CD8-positive, alpha-beta memory T cell (primary cell): ENCODE results near the gene GSK3A. TPM values are rescaled to one million over a fixed set of nuclear protein-coding genes. Genes with fewer than 3 reads are reported as not detected.

ENCODE experiments used
- CTCF ChIA-PET: fragments of 350-600 bp; sonication (Branson Sonifier 250); formaldehyde crosslinking; loops from one replicate; lab custom pipeline; 2021; ENCODE audit warnings: antibody characterized with exemption; lab: Charles Lee
- POLR2A ChIA-PET: fragments of 350-600 bp; sonication (Branson Sonifier 250); formaldehyde crosslinking; loops from one replicate; lab custom pipeline; 2021; ENCODE audit warnings: antibody characterized with exemption; lab: Charles Lee
- DNase-seq, 5 donors: peaks; one replicate each; pipeline versions ENCODE4 v3.0.0 to v3.0.0-alpha.2; 2020 to 2022; ENCODE audit warnings: mixed read lengths in 1 of 5
- H3K27ac ChIP-seq: one replicate; pipeline ENCODE4 v1.7.0; 2013; ENCODE audit warnings: low read depth, mild to moderate bottlenecking, low read length, moderate library complexity
- H3K27me3 ChIP-seq: 2 replicates; pipeline ENCODE4 v1.7.0; 2013; ENCODE audit warnings: low read length, mild to moderate bottlenecking; ENCODE audit not compliant: insufficient read depth, poor library complexity, severe bottlenecking
- H3K36me3 ChIP-seq: 2 replicates; pipeline ENCODE4 v1.7.0; 2013; ENCODE audit warnings: mild to moderate bottlenecking, low read length, moderate library complexity; ENCODE audit not compliant: insufficient read depth
- H3K4me1 ChIP-seq: 2 replicates; pipeline ENCODE4 v1.7.0; 2013; ENCODE audit warnings: mild to moderate bottlenecking, low read length, moderate library complexity; ENCODE audit not compliant: insufficient read depth
- H3K4me3 ChIP-seq: 2 replicates; pipeline ENCODE4 v1.7.0; 2013; ENCODE audit warnings: mild to moderate bottlenecking, low read length
- H3K9me3 ChIP-seq: 2 replicates; pipeline ENCODE4 v1.7.0; 2013; ENCODE audit warnings: mild to moderate bottlenecking, low read length
- H3K27ac Mint-ChIP-seq, 8 donors: one replicate each; pipeline ENCODE4 v1.8.0; 2020 to 2021; ENCODE audit warnings: mixed read lengths in 8 of 8, mild to moderate bottlenecking in 6 of 8, inconsistent platforms in 3 of 8, moderate library complexity in 3 of 8
- H3K27me3 Mint-ChIP-seq, 2 donors: one replicate each; pipeline ENCODE4 v1.8.0; 2020 to 2021; ENCODE audit warnings: mixed read lengths in 2 of 2, mild to moderate bottlenecking in 1 of 2, moderate library complexity in 1 of 2
- H3K36me3 Mint-ChIP-seq, 3 donors: one replicate each; pipeline ENCODE4 v1.8.0; 2020 to 2021; ENCODE audit warnings: mixed read lengths in 3 of 3, inconsistent platforms in 1 of 3, mild to moderate bottlenecking in 1 of 3
- H3K4me1 Mint-ChIP-seq, 3 donors: one replicate each; pipeline ENCODE4 v1.8.0; 2020 to 2021; ENCODE audit warnings: mixed read lengths in 3 of 3, inconsistent platforms in 1 of 3, mild to moderate bottlenecking in 1 of 3
- H3K4me3 Mint-ChIP-seq, 7 donors: one replicate each; pipeline ENCODE4 v1.8.0; 2020 to 2021; ENCODE audit warnings: mixed read lengths in 7 of 7, mild to moderate bottlenecking in 6 of 7, moderate library complexity in 4 of 7, inconsistent platforms in 2 of 7
- H3K9me3 Mint-ChIP-seq, 5 donors: one replicate each; pipeline ENCODE4 v1.8.0; 2020 to 2022; ENCODE audit warnings: mixed read lengths in 5 of 5, mild to moderate bottlenecking in 3 of 5, moderate library complexity in 2 of 5, inconsistent platforms in 1 of 5
- polyA plus RNA-seq: library from polyadenylated mRNA; unstranded; fragments of 300-500 nt; fragmentation: Illumina TruSeq; gene quantifications from one replicate; pipeline ENCODE4 v1.2.3, GENCODE V29; 2021
- total RNA-seq, 2 experiments: library from RNA; stranded (reverse); gene quantifications; one replicate each; pipeline ENCODE4 v1.2.3, GENCODE V29; 2021

The GSK3A gene
- total RNA-seq (10 to 100 TPM; 52.9 to 53.5 TPM), polyA plus RNA-seq (23.8 TPM)

- peaks cover 49 to 65% (median 51%) of the 10 kb centered on the region in 3 donors for H3K4me1 Mint-ChIP-seq
- H3K27ac Mint-ChIP-seq: peak within 1 kb of the TSS; percentile 81 to 97 (median 96)
- DNase-seq: peak; percentile 92 to 98 (median 97)
- peak within 1 kb of the TSS; percentile 81 for H3K4me3 ChIP-seq
- POLR2A ChIA-PET: interaction anchor here (0.7 to 3.9 kb wide), 16 partner anchors 11 to 167 kb away, joined by 3 to 26 read pairs (median 4); partner anchors contain the start of genes CIC, DEDD2, ERF and POU2F2
- H3K36me3 ChIP-seq: peaks cover 5% of the 10 kb centered on the region
- no peaks in the 10 kb centered on the region for H3K9me3 ChIP-seq
- CTCF ChIA-PET: interaction anchor here (0.9 to 8.6 kb wide), 15 partner anchors 8 to 134 kb away, joined by 3 to 72 read pairs (median 4); partner anchors contain the start of genes POU2F2 and ZNF526
- H3K27ac ChIP-seq: peak within 1 kb of the TSS; percentile 80
- H3K36me3 Mint-ChIP-seq: peaks cover 0 to 31% (median 5%) of the 10 kb centered on the region in 3 donors
- peaks cover 43% of the 10 kb centered on the region for H3K4me1 ChIP-seq
- H3K4me3 Mint-ChIP-seq: peak within 1 kb of the TSS; percentile 85 to 99 (median 95)
- H3K27me3 Mint-ChIP-seq: peaks cover 0 to 2% of the 10 kb centered on the region in 2 donors
- H3K9me3 Mint-ChIP-seq: no peaks in the 10 kb centered on the region
- H3K27me3 ChIP-seq: no peaks in the 10 kb centered on the region
These were observed at the start of gene GSK3A for GRCh38 chr19:42242512-42243409. TSS of gene GSK3A (minus strand) at chr19:42242602. CDS start at chr19:42242465, 137 bp downstream.

GRCh38 chr19:42291435-42291810 is 49.0 kb upstream of the GSK3A start:
- POLR2A ChIA-PET: no interaction called here
- H3K4me3 ChIP-seq: no peak overlapping the region
- Mint-ChIP-seq H3K9me3 (no peaks in the 10 kb centered on the region), H3K27me3 (no peaks in the 10 kb centered on the region), H3K27ac (peak overlapping the region in 3 of 8 donors; percentile 64 to 90 (median 77)), H3K4me1 (peaks cover 5 to 13% (median 10%) of the 10 kb centered on the region in 3 donors), H3K36me3 (peaks cover 0 to 79% (median 2%) of the 10 kb centered on the region in 3 donors), H3K4me3 (peak overlapping the region in 1 of 7 donors; percentile 62)
- CTCF ChIA-PET: interaction anchor here (1.1 to 1.2 kb wide), 2 partner anchors 159 to 172 kb away, joined by 4 read pairs; partner anchors contain the start of gene POU2F2
- no peak for DNase-seq
- no peaks in the 10 kb centered on the region for H3K9me3 ChIP-seq
- no peaks in the 10 kb centered on the region for H3K4me1 ChIP-seq
- peaks cover 20% of the 10 kb centered on the region for H3K36me3 ChIP-seq
- H3K27me3 ChIP-seq: no peaks in the 10 kb centered on the region
- no peak overlapping the region for H3K27ac ChIP-seq

- peak; percentile 53 to 78 (median 60) for DNase-seq
- Histone ChIP-seq H3K4me1 (peaks cover 5% of the 10 kb centered on the region), H3K4me3 (no peak overlapping the region), H3K9me3 (no peaks in the 10 kb centered on the region), H3K27ac (no peak overlapping the region), H3K36me3 (peaks cover 20% of the 10 kb centered on the region), H3K27me3 (no peaks in the 10 kb centered on the region)
- Mint-ChIP-seq H3K27ac (peak overlapping the region in 2 of 8 donors; percentile 26 to 77), H3K4me3 (no peak overlapping the region), H3K9me3 (no peaks in the 10 kb centered on the region), H3K27me3 (no peaks in the 10 kb centered on the region), H3K4me1 (peaks cover 5 to 14% (median 6%) of the 10 kb centered on the region in 3 donors), H3K36me3 (peaks cover 0 to 83% (median 2%) of the 10 kb centered on the region in 3 donors)
- POLR2A ChIA-PET: no interaction called here
- CTCF ChIA-PET: interaction anchor here (1.1 to 1.2 kb wide), 2 partner anchors 158 to 171 kb away, joined by 4 read pairs; partner anchors contain the start of gene POU2F2
These were observed 48.4 kb upstream of the GSK3A start for GRCh38 chr19:42290523-42291434.

GRCh38 chr19:42290136-42290522 is 47.7 kb upstream of the GSK3A start:
- Histone ChIP-seq H3K27ac (no peak overlapping the region), H3K36me3 (peaks cover 20% of the 10 kb centered on the region), H3K9me3 (no peaks in the 10 kb centered on the region), H3K27me3 (no peaks in the 10 kb centered on the region), H3K4me1 (peaks cover 12% of the 10 kb centered on the region), H3K4me3 (no peak overlapping the region)
- CTCF ChIA-PET: no interaction called here
- POLR2A ChIA-PET: no interaction called here
- H3K27me3 Mint-ChIP-seq: no peaks in the 10 kb centered on the region
- H3K9me3 Mint-ChIP-seq: no peaks in the 10 kb centered on the region
- peaks cover 9 to 21% (median 11%) of the 10 kb centered on the region in 3 donors for H3K4me1 Mint-ChIP-seq
- H3K27ac Mint-ChIP-seq: no peak overlapping the region
- peaks cover 0 to 79% (median 2%) of the 10 kb centered on the region in 3 donors for H3K36me3 Mint-ChIP-seq
- no peak for DNase-seq
- no peak overlapping the region for H3K4me3 Mint-ChIP-seq

- DNase-seq: no peak
- no peaks in the 10 kb centered on the region for H3K9me3 Mint-ChIP-seq
- CTCF ChIA-PET: interaction anchor here (1.3 kb wide), 1 partner anchor 181 kb away, joined by 4 read pairs; no protein-coding TSS in a partner anchor
These were observed 47.2 kb upstream of the GSK3A start for GRCh38 chr19:42289556-42290041.

GRCh38 chr19:42288881-42289555 is 46.6 kb upstream of the GSK3A start:
- Mint-ChIP-seq H3K27me3 (no peaks in the 10 kb centered on the region), H3K4me1 (peaks cover 15 to 26% (median 16%) of the 10 kb centered on the region in 3 donors), H3K4me3 (peak overlapping the region in 1 of 7 donors; percentile 18), H3K9me3 (no peaks in the 10 kb centered on the region), H3K27ac (peak overlapping the region in 1 of 8 donors; percentile 34), H3K36me3 (peaks cover 0 to 76% (median 2%) of the 10 kb centered on the region in 3 donors)
- no peak overlapping the region for H3K4me3 ChIP-seq
- H3K36me3 ChIP-seq: peaks cover 20% of the 10 kb centered on the region
- POLR2A ChIA-PET: no interaction called here
- H3K4me1 ChIP-seq: peaks cover 18% of the 10 kb centered on the region
- H3K27ac ChIP-seq: no peak overlapping the region
- no peaks in the 10 kb centered on the region for H3K9me3 ChIP-seq
- no peaks in the 10 kb centered on the region for H3K27me3 ChIP-seq
- CTCF ChIA-PET: interaction anchor here (1.3 kb wide), 1 partner anchor 181 kb away, joined by 4 read pairs; no protein-coding TSS in a partner anchor
- DNase-seq: no peak

More at GRCh38 chr19:42289556-42290041, 47.2 kb upstream of the GSK3A start:
- Histone ChIP-seq H3K9me3 (no peaks in the 10 kb centered on the region), H3K27ac (no peak overlapping the region), H3K27me3 (no peaks in the 10 kb centered on the region), H3K4me1 (peaks cover 17% of the 10 kb centered on the region), H3K36me3 (peaks cover 20% of the 10 kb centered on the region), H3K4me3 (no peak overlapping the region)
- H3K27ac Mint-ChIP-seq: peak overlapping the region in 1 of 8 donors; percentile 20
- H3K36me3 Mint-ChIP-seq: peaks cover 0 to 82% (median 2%) of the 10 kb centered on the region in 3 donors
- H3K4me1 Mint-ChIP-seq: peaks cover 14 to 26% (median 16%) of the 10 kb centered on the region in 3 donors
- POLR2A ChIA-PET: no interaction called here
- peak overlapping the region in 1 of 7 donors; percentile 33 for H3K4me3 Mint-ChIP-seq
- H3K27me3 Mint-ChIP-seq: no peaks in the 10 kb centered on the region

- Histone ChIP-seq H3K4me1 (peaks cover 18% of the 10 kb centered on the region), H3K9me3 (no peaks in the 10 kb centered on the region), H3K4me3 (no peak overlapping the region), H3K27ac (no peak overlapping the region), H3K36me3 (peaks cover 20% of the 10 kb centered on the region), H3K27me3 (no peaks in the 10 kb centered on the region)
- Mint-ChIP-seq H3K4me3 (peak overlapping the region in 1 of 7 donors; percentile 18), H3K36me3 (peaks cover 0 to 70% (median 2%) of the 10 kb centered on the region in 3 donors), H3K27ac (peak overlapping the region in 2 of 8 donors; percentile 12 to 34), H3K4me1 (peaks cover 15 to 26% (median 16%) of the 10 kb centered on the region in 3 donors), H3K9me3 (no peaks in the 10 kb centered on the region), H3K27me3 (no peaks in the 10 kb centered on the region)
- no peak for DNase-seq
- CTCF ChIA-PET: interaction anchor here (1.3 kb wide), 1 partner anchor 180 kb away, joined by 4 read pairs; no protein-coding TSS in a partner anchor
- POLR2A ChIA-PET: no interaction called here
These were observed 46.0 kb upstream of the GSK3A start for GRCh38 chr19:42288387-42288786.
